ENCODE data around the gene AGMAT.
A peak's percentile ranks its signal among the peaks of the same experiment; 100 is the strongest.

AGMAT gene

GRCh38 chr1:15584489-15585363 is at the start of gene AGMAT:
Gene AGMAT, minus strand, starts transcription at chr1:15585051. Its CDS starts 84 bp downstream, at chr1:15584967.
- DNase-seq (ENCODE audit: low read depth), result peak; percentile 40

- DNase-seq (ENCODE audit: low read depth), result no peak
These were observed 49.0 kb upstream of the AGMAT start for GRCh38 chr1:15633756-15634420.

- DNase-seq (ENCODE audit: low read depth), result no peak
These were observed 43.2 kb upstream of the AGMAT start for GRCh38 chr1:15628003-15628402.

GRCh38 chr1:15627343-15627988 is 42.6 kb upstream of the AGMAT start:
- no peak for DNase-seq (ENCODE audit: low read depth)

- no peak for DNase-seq (ENCODE audit: low read depth)
These were observed 41.6 kb upstream of the AGMAT start for GRCh38 chr1:15626269-15626950.

GRCh38 chr1:15625056-15625917 is 40.4 kb upstream of the AGMAT start:
- no peak for DNase-seq (ENCODE audit: low read depth)

- DNase-seq (ENCODE audit: low read depth), result no peak
These were observed 39.4 kb upstream of the AGMAT start for GRCh38 chr1:15624133-15624714.

GRCh38 chr1:15623435-15623834 is 38.6 kb upstream of the AGMAT start:
- DNase-seq (ENCODE audit: low read depth), result no peak

- no peak for DNase-seq (ENCODE audit: low read depth)
These were observed 38.0 kb upstream of the AGMAT start for GRCh38 chr1:15622712-15623373.

GRCh38 chr1:15621975-15622374 is 37.1 kb upstream of the AGMAT start:
- no peak for DNase-seq (ENCODE audit: low read depth)

- no peak for DNase-seq (ENCODE audit: low read depth)
These were observed 36.2 kb upstream of the AGMAT start for GRCh38 chr1:15620902-15621682.

- no peak for DNase-seq (ENCODE audit: low read depth)
These were observed 35.3 kb upstream of the AGMAT start for GRCh38 chr1:15620155-15620545.

GRCh38 chr1:15618655-15619525 is 34.0 kb upstream of the AGMAT start:
- no peak for DNase-seq (ENCODE audit: low read depth)

GRCh38 chr1:15618077-15618654 is 33.3 kb upstream of the AGMAT start:
- DNase-seq (ENCODE audit: low read depth), result no peak

- DNase-seq (ENCODE audit: low read depth), result peak; percentile 93
These were observed 32.6 kb upstream of the AGMAT start, which contains the start of gene DDI2 for GRCh38 chr1:15617173-15618076. Gene DDI2, plus strand, starts transcription at chr1:15617458. Its CDS starts 213 bp downstream, at chr1:15617671.

GRCh38 chr1:15616373-15617172 is 31.7 kb upstream of the AGMAT start:
- no peak for DNase-seq (ENCODE audit: low read depth)

Data from stimulated activated CD8-positive, alpha-beta memory T cell treated with anti-CD3 and anti-CD28 coated beads, Interleukin-12 subunit alpha, Interleukin-12 subunit beta, amount 100 ng/mL, for 4 hours (primary cell).